NCI-H2227 (cell line): ENCODE data around the gene C19orf85.
"Not testable (repeated sequence)": the region's sequence is repeated elsewhere in the genome, so short reads cannot be mapped to it uniquely, and the experiment has no call there.

Source experiments
- DNase-seq: peaks from one replicate; lab custom pipeline; 2025; ENCODE audit not compliant: unreplicated experiment; lab: John Stamatoyannopoulos, UW

Gene C19orf85

GRCh38 chr19:55464662-55465054, at the start of gene C19orf85:
C19orf85 (minus strand) TSS chr19:55464751; CDS start chr19:55464554, 197 bp downstream.
- DNase-seq: peak; percentile 94

GRCh38 chr19:55508120-55508519, 43.6 kb upstream of the C19orf85 start:
- DNase-seq: no peak

GRCh38 chr19:55504981-55505380, 40.4 kb upstream of the C19orf85 start:
- DNase-seq: no peak

GRCh38 chr19:55504252-55504603, 39.7 kb upstream of the C19orf85 start:
- DNase-seq: no peak

GRCh38 chr19:55503502-55504251, 39.1 kb upstream of the C19orf85 start:
- no peak for DNase-seq

GRCh38 chr19:55503157-55503501, 38.6 kb upstream of the C19orf85 start:
- no peak for DNase-seq

GRCh38 chr19:55502197-55502952, 37.8 kb upstream of the C19orf85 start:
- no peak for DNase-seq

- no peak for DNase-seq
Measured at GRCh38 chr19:55500368-55500952, 35.9 kb upstream of the C19orf85 start.

GRCh38 chr19:55498246-55498840, 33.8 kb upstream of the C19orf85 start:
- DNase-seq: peak; percentile 90

GRCh38 chr19:55497763-55498162, 33.2 kb upstream of the C19orf85 start:
- DNase-seq: no peak

- not testable (repeated sequence) for DNase-seq
Measured at GRCh38 chr19:55496820-55497219, 32.3 kb upstream of the C19orf85 start.

- DNase-seq: peak; percentile 48
Measured at GRCh38 chr19:55495646-55496349, 31.2 kb upstream of the C19orf85 start.

GRCh38 chr19:55494172-55494761, 29.7 kb upstream of the C19orf85 start:
- no peak for DNase-seq

GRCh38 chr19:55493645-55494171, 29.2 kb upstream of the C19orf85 start:
- DNase-seq: no peak

GRCh38 chr19:55493052-55493644, 28.6 kb upstream of the C19orf85 start:
- DNase-seq: no peak

GRCh38 chr19:55492362-55492944, 27.9 kb upstream of the C19orf85 start:
- DNase-seq: no peak

GRCh38 chr19:55491546-55492360, 27.2 kb upstream of the C19orf85 start:
- no peak for DNase-seq

- DNase-seq: peak; percentile 53
Measured at GRCh38 chr19:55490478-55491432, 26.2 kb upstream of the C19orf85 start.
